Epithelial cell of proximal tubule (primary cell): ENCODE results near the gene PCNX2. TPM values are rescaled to one million over a fixed set of nuclear protein-coding genes. Genes with fewer than 3 reads are reported as not detected.
"Not testable (repeated sequence)": the region's sequence is repeated elsewhere in the genome, so short reads cannot be mapped to it uniquely, and the experiment has no call there.

Experiments
- DNase-seq: peaks from one replicate; pipeline ENCODE4 v3.0.0-alpha.2; 2011; ENCODE audit warnings: low read depth
- H3K4me3 ChIP-seq: 2 replicates; pipeline ENCODE4 v1.5.1; 2011; ENCODE audit warnings: low read depth, mild to moderate bottlenecking, low read length
- total RNA-seq: library from RNA; depleted of rRNA; stranded (reverse); fragments of >200 nt; gene quantifications from 2 replicates; pipeline ENCODE4 v1.2.3, GENCODE V29; 2015
- TF ChIP-seq, protein P1 (sequence below): conservative IDR thresholded peaks from 2 replicates; pipeline ENCODE4 v1.5.1; 2012; ENCODE audit warnings: low read depth, mild to moderate bottlenecking, low read length

The PCNX2 gene
- total RNA-seq, 1 donor from 2014 or later, result 11.4 TPM

DNA sequence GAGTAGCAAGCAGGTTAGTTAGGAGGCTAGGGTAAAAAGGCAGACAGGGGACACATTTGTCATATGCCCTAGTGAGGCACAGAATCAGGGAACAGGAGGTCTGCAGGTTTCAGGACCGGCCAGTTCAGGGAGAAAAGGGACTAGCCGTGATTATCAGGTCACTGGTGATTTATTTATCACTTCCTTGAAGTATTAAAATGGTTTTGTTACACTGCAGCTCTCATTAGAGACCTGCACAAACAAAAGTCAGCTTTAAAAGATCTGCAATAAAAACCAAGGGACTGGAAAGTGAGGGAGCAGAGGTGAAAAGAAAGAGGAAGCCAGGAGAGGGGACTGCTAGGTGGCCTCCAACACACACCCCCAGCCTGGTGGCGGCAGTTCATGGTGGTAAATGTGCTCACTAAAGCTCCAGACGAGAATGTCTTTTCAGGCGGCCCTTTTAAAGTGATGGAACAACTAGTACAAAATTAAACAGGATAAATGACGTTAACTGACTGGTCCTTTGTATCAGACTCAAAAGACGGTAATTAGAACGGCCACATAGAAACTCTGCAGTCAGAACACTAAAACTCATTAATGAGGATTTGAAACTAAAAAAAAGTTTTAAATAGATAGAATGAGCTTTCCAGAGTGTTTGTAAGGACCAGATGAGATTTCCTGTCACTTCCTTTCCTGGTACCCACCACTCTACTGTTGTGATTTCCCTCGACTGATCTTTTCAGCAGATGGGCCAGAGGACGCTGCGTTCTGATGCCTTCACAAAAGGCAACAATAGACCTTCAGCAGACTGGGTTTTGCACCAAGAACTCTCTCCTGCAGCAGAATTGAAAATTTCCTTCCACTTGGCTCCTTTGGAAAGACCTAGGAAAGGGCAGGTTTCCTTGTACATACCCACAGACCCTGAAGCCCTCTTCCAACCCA is 208.3 kb downstream of the PCNX2 start:
- TF ChIP-seq, protein P1, sequence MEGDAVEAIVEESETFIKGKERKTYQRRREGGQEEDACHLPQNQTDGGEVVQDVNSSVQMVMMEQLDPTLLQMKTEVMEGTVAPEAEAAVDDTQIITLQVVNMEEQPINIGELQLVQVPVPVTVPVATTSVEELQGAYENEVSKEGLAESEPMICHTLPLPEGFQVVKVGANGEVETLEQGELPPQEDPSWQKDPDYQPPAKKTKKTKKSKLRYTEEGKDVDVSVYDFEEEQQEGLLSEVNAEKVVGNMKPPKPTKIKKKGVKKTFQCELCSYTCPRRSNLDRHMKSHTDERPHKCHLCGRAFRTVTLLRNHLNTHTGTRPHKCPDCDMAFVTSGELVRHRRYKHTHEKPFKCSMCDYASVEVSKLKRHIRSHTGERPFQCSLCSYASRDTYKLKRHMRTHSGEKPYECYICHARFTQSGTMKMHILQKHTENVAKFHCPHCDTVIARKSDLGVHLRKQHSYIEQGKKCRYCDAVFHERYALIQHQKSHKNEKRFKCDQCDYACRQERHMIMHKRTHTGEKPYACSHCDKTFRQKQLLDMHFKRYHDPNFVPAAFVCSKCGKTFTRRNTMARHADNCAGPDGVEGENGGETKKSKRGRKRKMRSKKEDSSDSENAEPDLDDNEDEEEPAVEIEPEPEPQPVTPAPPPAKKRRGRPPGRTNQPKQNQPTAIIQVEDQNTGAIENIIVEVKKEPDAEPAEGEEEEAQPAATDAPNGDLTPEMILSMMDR, result no peak
- H3K4me3 ChIP-seq, result no peak overlapping the region
- no peak for DNase-seq

DNA sequence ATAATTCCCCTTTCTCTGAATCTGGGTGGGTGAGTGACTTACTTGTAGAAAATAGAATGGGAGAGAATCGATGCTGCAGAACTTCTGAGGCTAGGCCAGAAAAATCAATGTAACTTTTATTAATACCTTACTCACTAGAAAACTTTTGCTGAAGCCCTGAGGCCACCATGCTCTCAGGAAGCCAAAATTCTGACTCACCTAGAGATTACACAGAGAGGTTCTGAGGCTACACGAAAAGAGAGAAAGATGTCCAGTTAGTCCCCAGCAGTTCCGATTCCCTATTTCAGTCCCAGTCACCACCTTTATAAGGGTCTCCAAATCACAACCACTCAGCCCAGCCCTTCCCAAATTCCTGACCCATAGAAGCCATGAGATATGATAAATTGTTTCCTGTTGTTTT is 210.0 kb downstream of the PCNX2 start:
- DNase-seq, result no peak
- no peak overlapping the region for H3K4me3 ChIP-seq
- TF ChIP-seq, protein P1, result no peak

DNA sequence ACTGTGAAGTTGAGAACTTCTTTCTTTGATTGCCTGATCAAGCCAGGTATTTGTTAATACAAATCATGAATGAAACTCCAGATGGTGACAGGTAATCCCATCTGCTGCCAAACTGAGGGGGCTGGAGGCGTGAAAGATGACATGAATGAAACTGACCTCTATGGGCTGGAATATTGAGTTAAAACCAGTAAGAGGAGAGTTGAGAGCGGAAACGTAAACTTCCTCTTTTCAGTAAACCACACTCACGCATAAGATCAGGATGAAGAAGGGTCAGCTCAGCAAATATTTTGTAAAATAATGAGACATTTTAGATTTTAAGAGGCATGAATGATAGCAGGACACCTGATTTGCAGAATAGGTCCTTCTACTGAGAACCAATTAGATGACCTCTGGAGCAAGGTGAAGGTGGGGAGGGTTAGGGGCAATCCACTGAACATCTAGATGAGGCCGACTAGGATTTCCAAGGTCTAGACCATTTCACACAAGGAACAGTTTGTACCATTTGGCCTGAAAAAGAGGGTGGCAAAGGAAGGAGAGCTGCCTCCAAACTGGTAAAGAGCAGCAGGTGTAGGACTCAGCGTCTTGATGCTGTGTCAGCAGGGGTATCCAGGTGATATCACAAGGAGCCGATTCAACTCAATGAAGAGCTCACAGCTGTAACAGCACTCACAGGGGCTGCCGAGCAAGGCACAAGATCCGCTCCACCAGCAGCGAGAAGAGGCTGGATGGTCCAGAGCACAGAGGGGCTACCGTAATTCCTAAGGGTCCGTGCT is 212.6 kb downstream of the PCNX2 start:
- DNase-seq, result no peak
- no peak overlapping the region for H3K4me3 ChIP-seq
- TF ChIP-seq, protein P1, result no peak

DNA sequence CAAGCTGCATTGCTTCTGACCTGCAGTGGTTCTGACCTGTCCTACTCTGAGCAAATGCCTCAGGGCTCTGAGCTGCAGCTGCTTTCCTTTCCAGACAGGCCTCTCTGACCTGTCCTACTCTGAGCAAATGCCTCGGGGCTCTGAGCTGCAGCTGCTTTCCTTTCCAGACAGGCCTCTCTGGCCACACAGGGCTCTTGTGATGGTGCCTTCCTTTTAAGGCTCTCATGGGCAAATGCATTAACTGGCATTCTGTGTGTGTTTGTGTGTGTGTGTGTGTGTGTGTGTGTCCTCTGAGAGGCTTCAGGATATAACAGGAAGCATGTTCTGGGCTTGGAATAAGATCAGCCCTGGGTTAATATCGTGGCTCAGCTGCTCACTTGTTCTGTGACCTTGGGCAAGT is 213.8 kb downstream of the PCNX2 start:
- DNase-seq, result no peak
- H3K4me3 ChIP-seq, result no peak overlapping the region
- TF ChIP-seq, protein P1, result no peak

DNA sequence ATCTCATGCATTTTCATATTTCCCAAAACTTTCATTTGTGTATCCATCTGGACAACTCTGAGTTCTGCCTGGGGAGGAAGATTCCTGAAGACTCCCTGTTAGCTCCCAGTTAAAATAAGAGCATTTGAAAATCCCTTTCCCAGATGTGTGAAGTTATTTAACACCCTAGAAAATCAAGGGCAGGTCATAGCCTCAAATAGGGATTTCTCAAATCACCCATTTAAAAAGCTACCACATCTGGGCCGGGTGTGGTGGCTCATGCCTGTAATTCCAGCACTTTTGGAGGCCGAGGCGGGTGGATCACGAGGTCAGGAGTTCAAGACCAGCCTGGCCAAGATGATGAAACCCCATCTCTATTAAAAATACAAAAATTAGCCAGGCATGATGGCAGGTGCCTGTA is 214.7 kb downstream of the PCNX2 start:
- not testable (repeated sequence) for DNase-seq, H3K4me3 ChIP-seq

DNA sequence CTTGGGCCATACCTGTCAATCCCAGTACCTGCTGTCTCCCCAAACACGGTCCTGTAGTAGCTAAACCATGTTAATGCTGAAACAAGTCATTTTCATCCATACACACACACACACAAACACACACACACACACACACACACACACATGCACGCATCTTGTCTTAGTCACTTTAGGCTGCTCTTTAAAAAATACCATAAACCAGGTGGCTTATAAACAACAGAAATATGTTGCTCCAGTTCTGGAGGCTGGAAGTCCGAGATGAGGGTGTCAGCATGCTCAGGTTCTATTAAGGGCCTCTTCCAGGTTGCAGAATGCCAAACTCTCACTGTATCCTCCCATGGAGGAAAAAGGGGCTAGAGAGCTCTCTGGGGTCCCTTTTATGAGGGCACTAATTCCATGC is 215.2 kb downstream of the PCNX2 start:
- no peak for DNase-seq
- TF ChIP-seq, protein P1, result no peak
- no peak overlapping the region for H3K4me3 ChIP-seq

DNA sequence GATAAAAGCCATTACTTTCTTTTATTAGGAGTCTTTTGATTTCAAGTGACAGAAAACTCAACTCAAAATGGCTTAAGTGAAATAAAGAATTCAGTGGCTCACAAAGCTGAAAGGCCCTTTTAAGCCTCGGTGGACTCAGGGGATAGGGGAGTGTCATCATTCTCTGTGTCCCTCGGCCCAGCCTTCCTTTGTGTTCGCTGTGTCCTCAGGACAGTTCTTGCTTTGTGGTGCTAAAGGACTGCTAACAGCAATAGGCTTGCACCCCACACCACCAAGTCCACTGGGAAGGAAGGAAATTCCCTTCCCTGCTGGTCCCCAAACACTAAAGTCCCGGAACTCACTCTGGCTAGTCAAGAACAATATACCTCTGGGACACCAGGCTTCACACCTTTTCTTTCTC is 216.0 kb downstream of the PCNX2 start:
- DNase-seq, result no peak
- no peak overlapping the region for H3K4me3 ChIP-seq
- TF ChIP-seq, protein P1, result no peak
